Hippocampal formation (tissue), 2 donors: Measurements from ENCODE around the gene KMT2C.

Experiments
- DNase-seq, 2 donors: peaks; one replicate each; lab custom pipeline; 2025; lab: John Stamatoyannopoulos, UW

Gene KMT2C

GRCh38 chr7:152105205-152105604 is 330.6 kb downstream of the KMT2C start:
- no peak for DNase-seq

DNA sequence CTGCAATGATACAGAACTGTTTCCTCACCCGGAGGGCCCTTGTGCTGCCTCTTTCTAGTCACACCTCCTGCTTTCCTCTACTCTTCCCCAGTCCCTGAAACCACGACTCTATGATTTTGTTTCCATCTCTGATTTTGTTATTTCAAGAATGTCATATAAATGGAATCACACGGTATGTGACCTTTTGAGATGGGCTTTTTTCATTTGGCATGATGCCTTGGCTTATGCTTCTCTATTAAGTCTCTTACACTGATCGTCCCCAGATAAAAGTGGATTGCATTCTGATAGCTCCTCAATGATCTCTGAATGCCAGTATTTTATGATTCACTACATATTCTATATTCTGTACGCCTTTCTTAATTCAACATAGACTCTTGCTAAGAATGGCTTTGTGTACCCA is 332.1 kb downstream of the KMT2C start:
- DNase-seq, result no peak

DNA sequence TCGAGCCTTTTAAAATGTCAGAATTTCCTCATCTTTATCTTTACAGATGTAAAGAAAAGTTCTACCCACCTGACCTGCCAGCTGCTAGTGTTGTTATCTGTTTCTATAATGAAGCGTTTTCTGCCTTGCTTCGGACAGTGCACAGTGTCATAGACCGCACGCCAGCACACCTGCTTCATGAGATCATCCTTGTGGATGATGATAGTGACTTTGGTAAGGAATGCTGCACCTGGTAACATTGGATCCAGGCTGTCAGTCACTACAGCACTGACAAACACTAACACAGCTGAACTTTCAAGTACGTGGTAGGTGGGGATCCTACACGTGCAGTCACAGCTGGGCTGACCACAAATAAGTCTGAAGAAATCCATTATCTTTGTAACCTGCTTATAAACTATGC is 332.7 kb downstream of the KMT2C start:
- DNase-seq, result no peak

- no peak for DNase-seq
Measured at GRCh38 chr7:152097330-152097729, 338.5 kb downstream of the KMT2C start.

DNA sequence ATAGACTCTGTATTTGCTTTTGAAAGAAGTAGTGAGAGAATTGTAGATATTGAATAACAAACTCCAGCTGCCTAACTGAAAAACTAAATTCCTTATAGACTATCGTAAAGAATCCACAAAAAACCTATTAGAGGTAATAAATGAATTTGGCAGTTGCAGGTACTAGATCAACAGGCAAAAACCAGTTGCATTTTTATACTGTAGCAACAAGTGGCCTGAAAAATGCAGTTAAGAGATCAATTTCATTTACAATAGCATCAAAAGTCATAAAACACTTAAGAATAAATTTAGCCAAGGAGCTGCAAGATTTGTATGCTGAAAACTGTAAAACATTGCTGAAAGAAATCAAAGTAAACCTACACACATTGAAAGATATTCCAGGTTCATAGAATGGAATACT is 340.0 kb downstream of the KMT2C start:
- DNase-seq, result no peak

DNA sequence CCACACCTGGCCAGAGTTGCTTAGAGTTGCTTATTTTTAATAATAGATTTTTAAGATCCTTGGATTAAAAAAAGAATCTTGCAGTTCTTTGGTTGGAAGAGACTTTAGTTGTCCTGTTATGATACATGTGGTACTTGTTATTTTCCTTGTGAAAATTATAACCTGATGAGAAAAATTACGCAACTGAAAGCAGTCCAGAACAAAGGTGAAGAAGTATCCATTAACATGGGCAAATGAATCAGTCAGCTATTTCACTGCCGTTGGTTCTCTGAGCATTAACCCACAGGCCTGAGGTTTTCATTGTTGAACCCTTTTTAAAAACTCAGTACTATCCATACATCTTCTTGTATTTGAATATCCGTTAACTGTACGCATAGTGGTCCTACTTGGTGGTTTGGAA is 342.1 kb downstream of the KMT2C start:
- DNase-seq, result no peak

GRCh38 chr7:152090747-152091146 is 345.1 kb downstream of the KMT2C start:
- no peak for DNase-seq

- DNase-seq, result no peak
Measured at GRCh38 chr7:152089183-152089582, 346.6 kb downstream of the KMT2C start.

DNA sequence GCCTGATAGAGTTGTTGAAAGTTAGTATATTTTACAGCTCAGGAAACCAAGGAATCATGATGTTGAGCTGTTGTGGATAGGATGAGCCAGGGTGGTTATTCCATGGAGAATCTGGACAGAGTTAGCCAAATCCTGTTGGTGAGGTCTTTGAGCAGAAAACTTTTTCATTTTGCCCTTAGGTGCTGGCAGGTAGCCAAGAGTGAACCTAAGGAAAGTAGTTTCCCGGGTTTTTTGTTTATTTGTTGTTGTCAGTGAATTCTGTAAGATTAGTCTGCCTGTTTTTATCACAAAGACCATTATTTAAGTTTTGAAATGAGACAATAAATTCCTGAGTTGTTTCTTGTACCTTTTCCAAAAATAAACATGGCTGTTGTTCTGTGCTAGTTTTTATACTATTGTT is 349.3 kb downstream of the KMT2C start:
- no peak for DNase-seq

- DNase-seq, result no peak
Measured at GRCh38 chr7:152085131-152085530, 350.7 kb downstream of the KMT2C start.
